Ishikawa (cell line): ENCODE data around the gene UBE2R2.

Source experiments
- EP300 ChIP-seq: IDR thresholded peaks from 2 replicates; pipeline ENCODE4 v1.6.1; 2012; ENCODE audit warnings: borderline replicate concordance
- MAX ChIP-seq: IDR thresholded peaks from 2 replicates; pipeline ENCODE4 v1.6.1; 2012
- RAD21 ChIP-seq: IDR thresholded peaks from 2 replicates; pipeline ENCODE4 v1.6.1; 2012; ENCODE audit warnings: low read depth
- REST ChIP-seq: IDR thresholded peaks from 2 replicates; pipeline ENCODE4 v1.6.1; 2012; ENCODE audit warnings: low read depth, mild to moderate bottlenecking
- TAF1 ChIP-seq: IDR thresholded peaks from 2 replicates; pipeline ENCODE4 v1.6.1; 2012; ENCODE audit warnings: low read depth, mild to moderate bottlenecking
- TCF12 ChIP-seq: IDR thresholded peaks from 2 replicates; pipeline ENCODE4 v1.6.1; 2012; ENCODE audit warnings: low read depth

GRCh38 chr9:33861917-33862453 lies 45.0 kb downstream of the UBE2R2 start:
- TF ChIP-seq TAF1 = no peak
- TF ChIP-seq EP300 = no peak
- TF ChIP-seq REST = no peak
- no peak for TF ChIP-seq TCF12
- TF ChIP-seq RAD21 = no peak
- TF ChIP-seq MAX = no peak
